Breast epithelium (tissue), 4 donors: ENCODE data around the gene ANKS1A. TPM values are rescaled to one million over a fixed set of nuclear protein-coding genes. Genes with fewer than 3 reads are reported as not detected.
A peak's percentile ranks its signal among the peaks of the same experiment; 100 is the strongest.

Source experiments
- DNase-seq, 2 donors: peaks; one replicate each; pipeline ENCODE4 v3.0.0-alpha.2; 2019; ENCODE audit warnings: low spot score in 2 of 2
- H3K27ac ChIP-seq, 2 donors: fragments of 200-600 bp; sonication (generic) in 1 of 2; one replicate each; pipeline ENCODE4 v1.5.1; 2016 to 2019; ENCODE audit warnings: mild to moderate bottlenecking in 1 of 2
- H3K27me3 ChIP-seq, 2 donors: fragments of 200-600 bp; sonication (generic) in 1 of 2; one replicate each; pipeline versions ENCODE4 v1.5.1 to v1.6.0; 2017 to 2019; ENCODE audit warnings: control low read depth in 1 of 2, mild to moderate bottlenecking in 1 of 2
- H3K36me3 ChIP-seq: fragments of 200-600 bp; one replicate; pipeline ENCODE4 v1.5.1; 2019
- H3K4me1 ChIP-seq, 2 donors: fragments of 200-600 bp; sonication (generic); one replicate each; pipeline ENCODE4 v1.5.1; 2016 to 2019; ENCODE audit warnings: control low read depth in 1 of 2
- H3K4me3 ChIP-seq, 3 donors: fragments of 200-600 bp; sonication (generic); 1 replicate in 2 of 3; 2 replicates in 1 of 3; pipeline ENCODE4 v1.5.1; 2016 to 2019; ENCODE audit warnings: mild to moderate bottlenecking in 3 of 3, moderate library complexity in 2 of 3
- H3K9me3 ChIP-seq, 2 donors: fragments of 200-600 bp; sonication (generic) in 1 of 2; one replicate each; pipeline ENCODE4 v1.5.1; 2016 to 2019; ENCODE audit warnings: control low read depth in 1 of 2
- CTCF ChIP-seq, 3 donors: fragments of 450-650 bp; IDR thresholded peaks; one replicate each; pipeline ENCODE4 v1.5.1; 2016 to 2017; ENCODE audit warnings: antibody characterized with exemption in 3 of 3, mild to moderate bottlenecking in 3 of 3, moderate library complexity in 3 of 3
- POLR2A ChIP-seq: fragments of 450-650 bp; IDR thresholded peaks from one replicate; pipeline ENCODE4 v1.6.1; 2016; ENCODE audit warnings: antibody characterized with exemption, mild to moderate bottlenecking, moderate library complexity
- POLR2AphosphoS5 ChIP-seq, 3 donors: sonication (generic); formaldehyde crosslinking; IDR thresholded peaks; one replicate each; pipeline ENCODE4 v1.6.1; 2017; ENCODE audit warnings: antibody characterized with exemption in 3 of 3
- intact Hi-C: fragments of 100-400 bp; cut with DNase I; formaldehyde crosslinking; loops from one replicate; pipeline ENCODE4 v1.15.1; 2023; ENCODE audit warnings: low total_unique reads
- total RNA-seq, 3 donors: library from RNA; depleted of rRNA; stranded (reverse); fragments of >200 nt; gene quantifications; one replicate each; pipeline ENCODE4 v1.1.0, GENCODE V29; 2016

ANKS1A gene
- total RNA-seq, 3 donors from 2014 or later, result 18.2 to 26.5 (median 23.4) TPM

GRCh38 chr6:35082046-35082732 lies 193.1 kb downstream of the ANKS1A start:
- TF ChIP-seq POLR2A, result no peak
- no peak for TF ChIP-seq CTCF (IDR thresholded peaks at IDR 0.05)
- no peak for TF ChIP-seq POLR2AphosphoS5 (IDR thresholded peaks at IDR 0.05)
- Histone ChIP-seq H3K27ac (peak overlapping the region; percentile 68 to 89), H3K27me3 (no peaks in the 10 kb centered on the region), H3K4me3 (no peak overlapping the region), H3K4me1 (peaks cover 0 to 2% of the 10 kb centered on the region in 2 donors), H3K9me3 (no peaks in the 10 kb centered on the region), H3K36me3 (no peaks in the 10 kb centered on the region)
- intact Hi-C loops, result no loop called here
- DNase-seq, result peak in 1 of 2 donors; percentile 20

GRCh38 chr6:35082733-35083403 lies 193.8 kb downstream of the ANKS1A start:
- intact Hi-C loops, result no loop called here
- no peak overlapping the region for H3K4me3 ChIP-seq
- peak in 1 of 2 donors; percentile 12 for DNase-seq
- peak overlapping the region; percentile 68 to 89 for H3K27ac ChIP-seq
- no peaks in the 10 kb centered on the region for H3K36me3 ChIP-seq
- no peaks in the 10 kb centered on the region for H3K9me3 ChIP-seq
- peaks cover 0 to 2% of the 10 kb centered on the region in 2 donors for H3K4me1 ChIP-seq
- TF ChIP-seq CTCF (IDR thresholded peaks at IDR 0.05) (no peak), POLR2AphosphoS5 (IDR thresholded peaks at IDR 0.05) (no peak), POLR2A (no peak)
- H3K27me3 ChIP-seq, result no peaks in the 10 kb centered on the region

GRCh38 chr6:35083507-35083906 lies 194.5 kb downstream of the ANKS1A start:
- Histone ChIP-seq H3K36me3 (no peaks in the 10 kb centered on the region), H3K4me3 (no peak overlapping the region), H3K27me3 (no peaks in the 10 kb centered on the region), H3K27ac (peak overlapping the region; percentile 17 to 89), H3K9me3 (no peaks in the 10 kb centered on the region), H3K4me1 (peaks cover 0 to 6% of the 10 kb centered on the region in 2 donors)
- intact Hi-C loops, result no loop called here
- TF ChIP-seq CTCF (IDR thresholded peaks at IDR 0.05) (no peak), POLR2AphosphoS5 (IDR thresholded peaks at IDR 0.05) (no peak), POLR2A (no peak)
- DNase-seq, result no peak

- Histone ChIP-seq H3K27ac (peak overlapping the region; percentile 17 to 89), H3K4me3 (no peak overlapping the region), H3K9me3 (no peaks in the 10 kb centered on the region), H3K27me3 (no peaks in the 10 kb centered on the region), H3K36me3 (no peaks in the 10 kb centered on the region), H3K4me1 (peaks cover 0 to 6% of the 10 kb centered on the region in 2 donors)
- intact Hi-C loops, result no loop called here
- DNase-seq, result peak in 1 of 2 donors; percentile 45
- TF ChIP-seq CTCF (IDR thresholded peaks at IDR 0.05), result no peak
These were observed 195.0 kb downstream of the ANKS1A start for GRCh38 chr6:35084041-35084491.
